OCI-LY1 (cell line): ENCODE measurements around the gene EGFL8.

ENCODE experiments used
- CTCF ChIP-seq: fragments of 200-600 bp; sonication (generic), shearing (Covaris generic); IDR thresholded peaks from 2 replicates; pipeline ENCODE4 v1.5.1; 2017; ENCODE audit warnings: mild to moderate bottlenecking, antibody characterized with exemption, low read length, moderate library complexity, mixed read lengths
- EZH2 ChIP-seq: fragments of 200-600 bp; sonication (generic), shearing (Covaris generic); IDR thresholded peaks from 2 replicates; pipeline ENCODE4 v1.8.0; 2017; ENCODE audit warnings: borderline replicate concordance, mixed run types, mild to moderate bottlenecking, antibody characterized with exemption, low read length, moderate library complexity, mixed read lengths

GRCh38 chr6:32131439-32131948, 32.9 kb upstream of the EGFL8 start:
- TF ChIP-seq CTCF, result no peak
- no peak for TF ChIP-seq EZH2
